Muscle layer of duodenum (tissue), 2 donors: ENCODE measurements around the gene CTTN.
"Not testable (repeated sequence)": the region's sequence is repeated elsewhere in the genome, so short reads cannot be mapped to it uniquely, and the experiment has no call there.

ENCODE experiments used
- H3K27ac ChIP-seq: one replicate; pipeline ENCODE4 v1.7.0; 2013; ENCODE audit warnings: mild to moderate bottlenecking, low read length
- H3K27me3 ChIP-seq: one replicate; pipeline ENCODE4 v1.7.0; 2013; ENCODE audit warnings: low read depth, mild to moderate bottlenecking, control low read depth, low read length
- H3K36me3 ChIP-seq, 2 donors: one replicate each; pipeline ENCODE4 v1.7.0; 2013; ENCODE audit warnings: low read length in 2 of 2, control low read depth in 1 of 2, mild to moderate bottlenecking in 1 of 2; ENCODE audit not compliant: insufficient read depth in 2 of 2, control insufficient read depth in 1 of 2
- H3K4me1 ChIP-seq, 2 donors: one replicate each; pipeline ENCODE4 v1.7.0; 2013; ENCODE audit warnings: low read length in 2 of 2, mild to moderate bottlenecking in 2 of 2, control low read depth in 1 of 2, moderate library complexity in 1 of 2; ENCODE audit not compliant: insufficient read depth in 2 of 2, control insufficient read depth in 1 of 2
- H3K4me3 ChIP-seq, 2 donors: one replicate each; pipeline ENCODE4 v1.7.0; 2013; ENCODE audit warnings: low read length in 2 of 2, low read depth in 1 of 2, mild to moderate bottlenecking in 1 of 2
- H3K9me3 ChIP-seq, 2 donors: one replicate each; pipeline ENCODE4 v1.7.0; 2013; ENCODE audit warnings: low read length in 2 of 2, control low read depth in 1 of 2, mild to moderate bottlenecking in 1 of 2; ENCODE audit not compliant: control insufficient read depth in 1 of 2
- donor health status: healthy.

The CTTN gene

DNA sequence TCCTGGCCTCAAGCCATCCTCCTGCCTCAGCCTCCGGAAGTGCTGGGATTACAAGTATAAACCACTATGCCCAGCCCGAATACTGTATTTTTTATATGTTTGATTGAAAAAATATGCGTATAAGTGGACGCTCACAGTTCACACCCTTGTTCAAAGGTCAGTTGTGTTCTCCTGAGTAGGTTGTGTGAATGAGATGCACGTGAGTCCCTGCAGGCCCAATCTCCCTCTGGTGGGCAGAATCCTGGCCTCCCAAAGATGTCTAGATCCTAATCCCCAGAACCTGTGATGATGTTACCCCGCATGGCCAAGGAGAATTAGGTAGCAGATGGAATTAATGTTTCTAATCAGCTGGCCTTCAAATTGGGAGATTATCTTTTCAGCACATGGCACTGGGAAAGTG is 41.9 kb downstream of the CTTN start:
- Histone ChIP-seq H3K4me3 (no peak overlapping the region), H3K4me1 (no peaks in the 10 kb centered on the region), H3K9me3 (no peaks in the 10 kb centered on the region)

DNA sequence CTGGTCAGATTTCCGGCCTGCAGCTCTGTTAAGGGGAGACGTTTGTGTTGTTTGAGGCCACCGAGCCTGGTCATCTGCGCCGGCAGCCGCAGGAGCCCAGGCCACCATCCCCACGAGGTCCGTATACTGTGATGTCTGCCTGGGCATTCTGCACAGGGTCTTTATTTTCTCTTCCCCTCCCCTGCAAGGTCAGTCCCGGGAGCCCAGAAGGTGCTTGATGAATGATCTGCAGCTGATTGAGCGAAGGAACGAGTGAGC is 45.4 kb downstream of the CTTN start:
- Histone ChIP-seq H3K27ac (no peak overlapping the region), H3K36me3 (peaks cover 0 to 2% of the 10 kb centered on the region in 2 donors), H3K9me3 (peaks cover 3% of the 10 kb centered on the region in 2 donors)

More for the DNA sequence above, 41.9 kb downstream of the CTTN start:
- Histone ChIP-seq H3K27ac (no peak overlapping the region), H3K27me3 (no peaks in the 10 kb centered on the region), H3K36me3 (peaks cover 21 to 33% of the 10 kb centered on the region in 2 donors)

DNA sequence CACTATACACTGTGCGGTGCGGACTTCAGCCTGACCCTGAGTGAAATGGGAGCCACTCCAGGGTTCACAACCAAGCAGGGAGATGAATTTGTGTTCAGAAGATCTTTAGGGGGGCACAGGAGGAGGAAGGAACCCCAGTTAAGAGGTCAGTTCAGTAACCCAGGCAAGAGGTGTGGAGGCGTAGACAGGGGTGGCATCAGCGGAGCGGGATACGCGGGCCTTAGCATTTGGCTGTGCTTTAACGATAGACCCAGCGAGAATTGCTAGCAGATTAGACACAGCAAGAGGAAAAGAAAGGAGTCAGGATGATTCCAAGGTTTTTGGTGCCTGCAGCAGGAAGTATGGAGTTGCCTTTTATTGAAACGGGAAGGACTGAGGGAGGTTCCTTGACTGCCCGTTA is 46.8 kb downstream of the CTTN start:
- Histone ChIP-seq H3K4me1 (no peaks in the 10 kb centered on the region), H3K36me3 (no peaks in the 10 kb centered on the region), H3K27me3 (no peaks in the 10 kb centered on the region), H3K27ac (no peak overlapping the region), H3K4me3 (no peak overlapping the region), H3K9me3 (peaks cover 11 to 15% of the 10 kb centered on the region in 2 donors)

More for the DNA sequence above, 45.4 kb downstream of the CTTN start:
- no peaks in the 10 kb centered on the region for H3K4me1 ChIP-seq
- no peaks in the 10 kb centered on the region for H3K27me3 ChIP-seq
- H3K4me3 ChIP-seq, result no peak overlapping the region

DNA sequence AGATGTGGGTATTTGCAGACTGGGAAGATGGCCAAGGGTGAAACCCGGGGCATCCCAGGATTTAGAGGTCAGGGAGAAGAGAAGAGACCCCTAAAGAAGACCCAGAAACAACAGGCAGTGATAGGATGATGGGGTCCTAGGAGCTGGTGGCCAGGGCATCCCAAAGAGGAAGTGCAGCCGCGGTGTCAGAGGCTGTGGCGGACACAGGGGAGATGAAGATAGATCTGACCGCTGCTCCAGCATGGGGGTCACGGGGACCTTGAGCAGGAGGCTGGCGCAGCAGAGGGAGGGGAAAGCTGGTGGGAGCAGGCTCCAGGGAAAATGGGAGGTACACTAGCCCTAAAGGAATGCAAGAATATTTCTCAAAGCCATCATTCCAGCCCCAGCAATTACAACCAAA is 47.3 kb downstream of the CTTN start:
- Histone ChIP-seq H3K9me3 (peaks cover 11 to 18% of the 10 kb centered on the region in 2 donors), H3K36me3 (no peaks in the 10 kb centered on the region), H3K4me1 (no peaks in the 10 kb centered on the region), H3K27ac (no peak overlapping the region), H3K4me3 (no peak overlapping the region), H3K27me3 (no peaks in the 10 kb centered on the region)

DNA sequence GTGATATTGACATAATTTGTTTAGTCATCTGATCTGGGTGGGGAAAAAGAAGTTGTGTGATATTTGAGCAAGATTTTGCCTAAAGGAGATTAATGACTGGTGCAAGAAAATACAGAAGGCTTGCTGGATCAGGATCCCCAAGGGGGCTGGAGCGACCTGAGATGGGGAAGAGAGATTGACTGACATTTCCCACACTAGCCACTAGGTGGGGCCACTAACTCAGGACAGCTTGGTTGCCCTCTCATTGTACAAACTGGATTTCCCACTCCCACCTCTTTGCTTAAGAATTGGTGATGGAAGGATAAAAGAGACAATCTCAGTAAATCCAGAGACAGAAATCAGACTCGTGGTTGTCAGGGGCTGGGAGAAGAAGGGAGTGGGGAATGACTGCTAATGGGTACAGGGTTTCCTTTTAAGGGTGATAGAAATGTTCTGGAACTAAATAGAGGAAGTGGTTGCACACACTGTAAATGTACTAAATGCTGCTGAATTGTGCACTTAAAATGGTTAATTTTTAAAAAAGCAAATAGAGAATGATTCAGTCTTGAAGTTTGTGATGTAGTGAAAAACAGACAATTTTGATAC is 50.7 kb downstream of the CTTN start:
- no peaks in the 10 kb centered on the region for H3K27me3 ChIP-seq
- H3K36me3 ChIP-seq, result no peaks in the 10 kb centered on the region
- no peaks in the 10 kb centered on the region for H3K4me1 ChIP-seq
- H3K27ac ChIP-seq, result no peak overlapping the region
- H3K4me3 ChIP-seq, result no peak overlapping the region
- H3K9me3 ChIP-seq, result peaks cover 11 to 19% of the 10 kb centered on the region in 2 donors

DNA sequence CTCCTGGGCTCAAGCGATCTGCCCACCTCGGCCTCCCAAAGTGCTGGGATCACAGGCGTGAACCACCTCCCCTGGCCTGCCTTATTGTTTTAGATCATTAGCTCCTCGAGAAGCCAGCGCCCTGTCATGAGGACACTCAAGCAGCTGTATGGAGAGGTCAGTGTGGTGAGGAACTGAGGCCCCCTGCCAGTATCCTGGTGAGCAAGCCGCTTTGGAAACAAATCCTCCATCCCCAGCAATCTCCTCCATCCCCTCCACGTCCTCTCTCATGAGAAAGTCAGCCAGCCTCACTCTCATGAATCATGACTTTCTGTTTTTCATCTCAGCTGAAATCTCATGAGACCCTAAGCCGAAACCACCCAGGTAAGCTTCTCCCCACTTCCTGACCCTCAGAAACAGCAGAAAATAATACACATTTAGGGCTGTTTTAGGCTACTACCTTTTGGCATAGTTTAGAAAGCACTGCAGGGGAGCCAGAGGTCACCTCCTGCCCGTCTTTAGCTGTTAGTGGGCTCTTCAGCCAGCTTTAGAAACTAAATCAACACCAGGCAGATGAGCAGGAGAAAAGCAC is 56.0 kb downstream of the CTTN start:
- no peaks in the 10 kb centered on the region for H3K27me3 ChIP-seq
- H3K9me3 ChIP-seq, result peaks cover 3 to 10% of the 10 kb centered on the region in 2 donors
- H3K27ac ChIP-seq, result no peak overlapping the region
- H3K4me3 ChIP-seq, result no peak overlapping the region
- H3K36me3 ChIP-seq, result no peaks in the 10 kb centered on the region
- peaks cover 0 to 3% of the 10 kb centered on the region in 2 donors for H3K4me1 ChIP-seq

DNA sequence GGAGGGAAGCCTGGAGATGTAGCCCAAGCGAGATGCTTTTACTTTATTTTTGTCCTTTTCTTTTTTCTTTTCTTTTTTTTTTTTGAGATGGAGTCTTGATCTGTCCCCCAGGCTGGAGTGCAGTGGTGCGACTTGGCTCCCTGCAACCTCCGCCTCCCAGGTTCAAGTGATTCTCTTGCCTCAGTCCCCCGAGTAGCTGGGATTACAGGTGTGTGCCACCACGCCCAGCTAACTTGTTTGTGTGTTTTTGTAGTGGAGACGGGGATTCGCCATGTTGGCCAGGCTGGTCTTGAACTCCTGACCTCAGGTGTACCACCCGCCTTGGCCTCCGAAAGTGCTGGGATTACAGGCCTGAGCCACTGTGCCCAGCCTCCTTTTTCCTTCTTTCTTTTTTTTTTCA is 56.5 kb downstream of the CTTN start:
- not testable (repeated sequence) for H3K4me3 ChIP-seq, H3K9me3 ChIP-seq, H3K36me3 ChIP-seq, H3K27me3 ChIP-seq, H3K4me1 ChIP-seq, H3K27ac ChIP-seq

DNA sequence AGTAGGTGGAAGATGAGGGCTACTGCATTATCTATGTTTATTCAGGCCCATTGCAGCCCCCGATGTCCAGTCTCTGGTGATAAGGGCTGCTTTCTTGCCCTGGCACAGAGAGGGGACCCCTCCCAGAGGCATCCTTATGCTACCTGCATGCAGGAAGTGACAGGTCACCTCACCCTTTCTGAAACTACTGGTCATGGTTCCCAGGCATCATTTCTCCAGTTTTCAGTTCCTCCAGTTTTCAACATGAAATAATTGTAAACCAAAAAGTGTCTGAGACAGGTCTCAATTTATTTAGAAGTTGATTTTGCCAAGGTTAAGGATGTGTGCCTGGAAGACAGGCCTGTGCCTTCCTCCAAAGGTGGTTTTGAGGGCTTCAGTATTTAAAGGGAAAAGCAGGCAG is 57.0 kb downstream of the CTTN start:
- H3K27ac ChIP-seq, result no peak overlapping the region

DNA sequence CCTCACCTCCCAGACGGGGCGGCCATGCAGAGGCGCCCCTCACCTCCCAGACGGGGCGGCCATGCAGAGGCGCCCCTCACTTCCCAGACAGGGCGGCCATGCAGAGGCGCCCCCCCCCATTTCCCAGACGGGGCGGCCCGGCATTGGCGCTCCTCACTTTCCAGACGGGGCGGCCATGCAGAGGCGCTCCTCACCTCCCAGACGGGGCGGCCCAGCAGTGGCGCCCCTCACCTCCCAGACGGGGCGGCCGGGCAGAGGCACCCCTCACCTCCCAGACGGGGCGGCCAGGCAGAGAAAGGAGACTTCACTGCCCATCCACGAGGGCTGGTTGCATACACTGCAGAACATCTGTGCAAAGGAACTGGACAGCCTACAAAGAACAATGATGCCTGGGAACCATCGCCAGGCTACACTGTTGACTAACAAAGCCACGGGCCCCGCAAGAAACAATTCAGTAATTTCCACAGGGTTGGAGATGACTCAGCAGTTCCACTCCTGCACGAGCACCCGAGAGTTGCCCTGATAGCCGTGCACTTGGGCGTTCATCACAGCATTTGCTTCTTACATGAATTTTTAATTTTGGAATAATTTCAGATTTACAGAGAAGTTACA is 58.7 kb downstream of the CTTN start:
- Histone ChIP-seq H3K4me1 (peaks cover 0 to 3% of the 10 kb centered on the region in 2 donors), H3K4me3 (no peak overlapping the region), H3K27ac (no peak overlapping the region), H3K27me3 (no peaks in the 10 kb centered on the region), H3K36me3 (no peaks in the 10 kb centered on the region), H3K9me3 (no peaks in the 10 kb centered on the region)

More for the DNA sequence above, 57.0 kb downstream of the CTTN start:
- Histone ChIP-seq H3K9me3 (peaks cover 0 to 3% of the 10 kb centered on the region in 2 donors), H3K4me3 (no peak overlapping the region), H3K4me1 (peaks cover 0 to 3% of the 10 kb centered on the region in 2 donors), H3K27me3 (no peaks in the 10 kb centered on the region), H3K36me3 (no peaks in the 10 kb centered on the region)

DNA sequence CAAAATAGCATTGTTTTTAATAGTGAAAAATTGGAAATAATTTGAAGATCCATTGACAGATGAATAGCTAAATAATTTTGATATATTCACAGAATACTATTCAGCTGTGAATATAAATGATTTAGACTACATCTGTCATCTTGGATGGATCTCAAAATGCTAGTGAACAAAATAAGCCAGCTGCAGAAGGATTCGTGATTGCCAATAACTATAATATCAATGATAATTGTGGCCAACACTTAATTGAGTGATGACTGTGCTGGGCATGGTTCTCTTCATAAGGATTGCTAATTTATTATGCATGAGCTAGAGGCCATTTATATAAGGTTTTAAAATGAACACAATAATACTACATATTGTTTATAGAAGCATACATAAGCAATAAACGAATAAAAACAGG is 60.4 kb downstream of the CTTN start:
- Histone ChIP-seq H3K27me3 (no peaks in the 10 kb centered on the region), H3K36me3 (no peaks in the 10 kb centered on the region), H3K4me1 (peaks cover 0 to 3% of the 10 kb centered on the region in 2 donors), H3K27ac (no peak overlapping the region), H3K9me3 (no peaks in the 10 kb centered on the region), H3K4me3 (no peak overlapping the region)

DNA sequence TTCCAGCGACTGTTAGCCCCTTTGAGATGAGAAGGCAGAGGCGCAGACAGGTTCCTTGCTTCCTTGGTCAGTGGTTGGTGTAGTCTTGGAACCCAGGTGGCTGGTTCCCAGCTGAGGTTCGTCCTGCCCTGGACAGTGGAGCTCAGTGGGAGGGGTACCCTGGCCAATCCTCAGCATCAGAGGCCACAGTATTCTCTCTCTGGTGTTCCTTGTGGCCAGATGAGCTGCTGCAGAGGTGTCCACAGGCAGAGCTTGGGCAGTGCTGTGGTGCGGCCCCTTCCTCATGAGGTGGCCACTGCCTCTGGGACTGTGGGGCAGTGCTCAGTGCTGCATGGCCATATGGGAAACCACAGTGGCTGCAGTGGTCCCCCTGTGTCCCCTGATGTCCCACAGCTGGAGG is 61.8 kb downstream of the CTTN start:
- no peak overlapping the region for H3K4me3 ChIP-seq
- peaks cover 0 to 3% of the 10 kb centered on the region in 2 donors for H3K4me1 ChIP-seq
- no peak overlapping the region for H3K27ac ChIP-seq
- no peaks in the 10 kb centered on the region for H3K9me3 ChIP-seq
- H3K36me3 ChIP-seq, result no peaks in the 10 kb centered on the region
- no peaks in the 10 kb centered on the region for H3K27me3 ChIP-seq

DNA sequence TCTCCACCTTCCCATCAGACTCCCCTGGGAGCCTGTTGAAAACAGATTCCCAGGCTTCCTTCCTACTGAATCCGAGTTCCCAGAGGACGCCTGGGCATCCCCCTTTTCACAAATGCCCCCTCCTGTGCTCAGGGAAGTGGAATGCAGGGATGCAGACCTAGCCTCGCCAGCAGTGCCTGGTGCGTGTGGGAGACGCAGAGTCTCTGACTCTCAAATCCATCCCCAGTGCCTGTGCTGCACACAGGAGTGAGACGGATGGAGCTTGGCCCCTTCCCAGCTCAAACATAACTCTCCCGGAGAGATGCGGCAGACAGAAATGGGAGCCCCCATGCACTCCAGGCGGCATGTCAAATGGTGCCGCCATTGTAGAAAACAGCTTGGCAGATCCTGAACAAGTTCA is 62.6 kb downstream of the CTTN start:
- Histone ChIP-seq H3K9me3 (no peaks in the 10 kb centered on the region), H3K27ac (no peak overlapping the region), H3K4me1 (peaks cover 0 to 3% of the 10 kb centered on the region in 2 donors), H3K36me3 (no peaks in the 10 kb centered on the region), H3K27me3 (no peaks in the 10 kb centered on the region), H3K4me3 (no peak overlapping the region)
